Measurements from ENCODE around the gene CYB5A.
"Not testable (repeated sequence)": the region's sequence is repeated elsewhere in the genome, so short reads cannot be mapped to it uniquely, and the experiment has no call there.

Gene CYB5A

GRCh38 chr18:74291771-74292540 lies at the start of gene CYB5A:
TSS of gene CYB5A (minus strand) at chr18:74291963. CDS start at chr18:74291875, 88 bp downstream.
- peak; percentile 97 for DNase-seq (ENCODE audit: low spot score)

- no peak for DNase-seq (ENCODE audit: low spot score)
Measured at GRCh38 chr18:74337912-74338309, 46.1 kb upstream of the CYB5A start.

- DNase-seq (ENCODE audit: low spot score), result no peak
Measured at GRCh38 chr18:74337155-74337911, 45.6 kb upstream of the CYB5A start.

GRCh38 chr18:74336656-74337055 lies 44.9 kb upstream of the CYB5A start:
- no peak for DNase-seq (ENCODE audit: low spot score)

- no peak for DNase-seq (ENCODE audit: low spot score)
Measured at GRCh38 chr18:74334242-74334893, 42.6 kb upstream of the CYB5A start.

GRCh38 chr18:74333091-74333490 lies 41.3 kb upstream of the CYB5A start:
- no peak for DNase-seq (ENCODE audit: low spot score)

- DNase-seq (ENCODE audit: low spot score), result peak; percentile 16
Measured at GRCh38 chr18:74331404-74331803, 39.6 kb upstream of the CYB5A start.

- no peak for DNase-seq (ENCODE audit: low spot score)
Measured at GRCh38 chr18:74329688-74330205, 38.0 kb upstream of the CYB5A start.

GRCh38 chr18:74328206-74328605 lies 36.4 kb upstream of the CYB5A start:
- no peak for DNase-seq (ENCODE audit: low spot score)

GRCh38 chr18:74326791-74327190 lies 35.0 kb upstream of the CYB5A start:
- DNase-seq (ENCODE audit: low spot score), result not testable (repeated sequence)

- DNase-seq (ENCODE audit: low spot score), result no peak
Measured at GRCh38 chr18:74326231-74326630, 34.5 kb upstream of the CYB5A start.

- DNase-seq (ENCODE audit: low spot score), result no peak
Measured at GRCh38 chr18:74316257-74317170, 24.8 kb upstream of the CYB5A start.

GRCh38 chr18:74315464-74316256 lies 23.9 kb upstream of the CYB5A start, which contains the start of gene C18orf63:
TSS of gene C18orf63 (plus strand) at chr18:74315839. CDS start at chr18:74317866, 2,027 bp downstream.
- no peak for DNase-seq (ENCODE audit: low spot score)

GRCh38 chr18:74314759-74315463 lies 23.1 kb upstream of the CYB5A start:
- DNase-seq (ENCODE audit: low spot score), result no peak

GRCh38 chr18:74311000-74311399 lies 19.2 kb upstream of the CYB5A start:
- DNase-seq (ENCODE audit: low spot score), result no peak

GRCh38 chr18:74310411-74310810 lies 18.6 kb upstream of the CYB5A start:
- DNase-seq (ENCODE audit: low spot score), result no peak

- DNase-seq (ENCODE audit: low spot score), result no peak
Measured at GRCh38 chr18:74303936-74304335, 12.2 kb upstream of the CYB5A start.

- DNase-seq (ENCODE audit: low spot score), result no peak
Measured at GRCh38 chr18:74303306-74303705, 11.5 kb upstream of the CYB5A start.

- DNase-seq (ENCODE audit: low spot score), result no peak
Measured at GRCh38 chr18:74299746-74300145, 8.0 kb upstream of the CYB5A start.

GRCh38 chr18:74299162-74299561 lies 7.4 kb upstream of the CYB5A start:
- no peak for DNase-seq (ENCODE audit: low spot score)

Data from HuH-7 (cell line).